Activated T-helper 9 cell treated with anti-CD3 and anti-CD28 coated beads, Interleukin-2, amount 50 U/mL, for 16 hours (primary cell): ENCODE data around the gene PLA2G6.
"Not testable (repeated sequence)": the region's sequence is repeated elsewhere in the genome, so short reads cannot be mapped to it uniquely, and the experiment has no call there.

Experiments
- DNase-seq: peaks from one replicate; pipeline ENCODE4 v3.0.0-alpha.2; 2020; ENCODE audit warnings: low read depth

The PLA2G6 gene

DNA sequence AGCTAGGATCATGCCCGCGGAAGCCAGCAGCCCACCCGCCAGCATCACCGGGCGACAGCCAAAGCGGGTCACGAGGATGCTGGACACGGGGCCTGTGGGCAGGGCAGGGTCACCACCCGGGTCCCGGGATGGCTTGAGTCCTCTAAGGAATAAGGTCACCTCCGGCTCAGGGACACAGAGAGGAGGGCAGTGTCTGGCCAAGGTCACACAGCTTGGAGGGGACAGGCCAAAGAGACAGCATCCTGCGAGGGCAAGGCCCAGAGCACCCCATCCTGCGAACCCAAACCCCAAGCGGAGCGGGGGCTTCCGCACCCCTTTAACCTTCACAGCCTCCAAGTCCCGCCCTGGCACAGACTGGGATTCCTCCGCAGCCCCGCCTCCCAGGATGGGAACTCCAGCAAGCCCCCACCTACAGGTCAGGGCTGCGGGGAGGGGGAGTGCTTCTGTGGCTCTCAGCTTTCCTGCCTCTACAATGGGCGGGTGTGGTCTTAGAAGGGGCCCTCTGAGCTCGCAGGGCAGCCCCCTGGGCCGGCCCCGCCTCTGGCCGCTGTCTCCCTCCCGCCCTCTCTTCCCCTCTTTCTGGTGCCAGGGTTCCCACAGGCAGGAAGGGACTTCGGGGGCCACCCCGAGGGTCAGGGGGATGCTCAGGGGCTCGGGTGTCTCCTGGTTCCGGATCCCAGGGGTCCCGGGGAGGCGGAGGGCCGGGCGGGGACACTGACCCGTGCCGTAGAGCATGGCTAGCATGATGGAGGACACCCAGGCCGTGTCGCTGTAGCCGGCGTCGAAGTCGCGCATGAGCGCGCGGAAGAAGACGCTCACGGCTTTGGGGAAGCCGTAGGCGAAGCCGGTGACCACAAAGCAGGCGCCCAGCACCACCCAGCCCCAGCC, 99.4 kb downstream of the PLA2G6 start:
- no peak for DNase-seq

DNA sequence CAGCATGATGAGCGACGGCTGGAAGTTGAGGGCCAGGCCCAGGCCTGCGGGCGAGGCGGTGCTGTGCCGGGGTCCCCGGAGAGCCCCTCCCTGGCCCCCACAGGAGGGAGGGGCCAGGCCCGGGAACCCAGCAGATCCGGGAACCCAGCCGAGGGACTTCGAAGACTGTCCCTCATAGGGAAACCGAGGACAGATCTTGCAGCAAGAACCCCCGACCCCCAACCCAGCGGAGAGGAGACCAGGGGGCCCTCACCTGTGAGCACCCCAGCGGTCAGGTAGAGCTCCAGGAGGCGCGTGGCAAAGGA, 100.0 kb downstream of the PLA2G6 start:
- no peak for DNase-seq

- DNase-seq = no peak
Observed at GRCh38 chr22:38080850-38081635, 100.6 kb downstream of the PLA2G6 start.

GRCh38 chr22:38080474-38080849, 101.2 kb downstream of the PLA2G6 start:
- DNase-seq = no peak

- no peak for DNase-seq
Observed at GRCh38 chr22:38079804-38080203, 101.8 kb downstream of the PLA2G6 start.

DNA sequence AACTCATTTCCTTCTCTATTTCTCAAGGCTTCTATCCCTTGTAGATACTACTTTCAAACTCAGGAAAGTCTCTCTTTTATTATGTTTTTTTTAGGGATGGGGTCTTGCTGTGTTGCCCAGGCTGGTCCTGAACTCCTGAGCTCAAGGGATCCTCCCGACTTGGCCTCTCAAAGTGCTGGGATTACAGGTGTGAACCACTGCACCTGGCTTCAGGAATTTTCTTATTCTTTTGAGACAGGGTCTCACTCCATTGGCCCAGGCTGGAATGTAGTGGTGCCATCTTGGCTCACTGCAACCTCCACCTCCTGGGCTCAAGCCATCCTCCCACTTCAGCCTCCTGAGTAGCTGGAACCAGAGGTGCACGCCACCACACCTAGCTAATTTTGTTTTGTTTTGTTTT, 102.4 kb downstream of the PLA2G6 start:
- DNase-seq = not testable (repeated sequence)

DNA sequence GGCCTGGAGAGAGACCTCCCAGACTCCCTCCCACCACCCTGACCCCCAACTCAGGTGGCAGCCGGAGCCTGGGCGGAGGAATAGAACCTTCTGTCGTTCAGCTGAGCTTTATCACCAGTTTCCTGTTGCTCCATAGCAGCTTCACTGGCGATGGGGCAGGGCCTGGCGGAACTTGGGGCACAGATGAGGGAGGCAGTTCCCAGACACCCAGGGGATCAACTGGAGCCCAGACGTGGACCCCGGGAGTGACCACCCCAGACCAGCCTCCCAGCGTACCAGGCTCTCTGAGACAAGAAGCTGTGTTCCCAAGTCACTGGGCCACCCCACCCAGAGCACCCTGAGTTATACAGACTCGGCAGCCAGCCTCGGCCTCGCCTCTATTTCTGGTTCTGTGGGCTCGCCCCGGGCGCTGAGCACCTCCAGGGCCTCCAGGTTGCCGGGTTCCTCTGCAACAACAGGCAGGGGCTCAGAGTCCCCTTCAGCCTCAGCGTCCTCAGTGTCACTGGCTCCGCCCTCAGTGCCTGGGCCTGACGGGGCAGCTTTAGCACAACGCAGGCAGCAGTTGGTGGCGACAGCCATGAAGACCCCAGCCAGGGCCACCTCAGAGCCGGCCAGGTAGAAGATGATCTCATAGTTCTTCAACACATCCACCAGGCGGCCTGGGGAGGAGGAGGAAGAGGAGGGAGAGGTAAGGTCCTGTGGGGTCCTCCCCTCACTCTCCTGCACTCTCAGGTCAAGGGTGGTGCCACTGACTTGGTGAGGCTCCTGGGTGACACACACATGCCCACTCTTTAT, 103.4 kb downstream of the PLA2G6 start:
- no peak for DNase-seq

- no peak for DNase-seq
Observed at GRCh38 chr22:38077595-38077994, 104.0 kb downstream of the PLA2G6 start.

- no peak for DNase-seq
Observed at GRCh38 chr22:38077096-38077495, 104.5 kb downstream of the PLA2G6 start.

DNA sequence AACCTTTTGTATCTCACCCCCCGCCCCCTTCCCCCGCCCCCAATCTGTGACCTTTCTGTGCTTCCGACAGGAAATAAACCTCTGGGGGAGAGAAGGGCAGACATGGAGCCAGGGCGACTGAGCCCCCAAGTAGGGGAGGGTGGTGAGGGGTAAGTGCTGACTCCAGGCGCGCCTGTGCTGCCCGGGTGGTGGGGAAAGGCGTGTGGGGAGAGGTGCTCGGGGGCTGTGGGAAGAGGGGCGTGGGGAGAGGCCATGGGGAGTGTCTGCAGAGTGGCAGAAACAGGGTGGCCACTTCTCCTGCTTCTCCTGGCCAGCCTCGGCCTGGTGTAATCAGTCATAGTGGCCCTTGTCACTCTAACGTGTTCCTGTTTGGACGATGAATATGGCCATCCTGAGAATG, 105.7 kb downstream of the PLA2G6 start:
- DNase-seq = no peak

DNA sequence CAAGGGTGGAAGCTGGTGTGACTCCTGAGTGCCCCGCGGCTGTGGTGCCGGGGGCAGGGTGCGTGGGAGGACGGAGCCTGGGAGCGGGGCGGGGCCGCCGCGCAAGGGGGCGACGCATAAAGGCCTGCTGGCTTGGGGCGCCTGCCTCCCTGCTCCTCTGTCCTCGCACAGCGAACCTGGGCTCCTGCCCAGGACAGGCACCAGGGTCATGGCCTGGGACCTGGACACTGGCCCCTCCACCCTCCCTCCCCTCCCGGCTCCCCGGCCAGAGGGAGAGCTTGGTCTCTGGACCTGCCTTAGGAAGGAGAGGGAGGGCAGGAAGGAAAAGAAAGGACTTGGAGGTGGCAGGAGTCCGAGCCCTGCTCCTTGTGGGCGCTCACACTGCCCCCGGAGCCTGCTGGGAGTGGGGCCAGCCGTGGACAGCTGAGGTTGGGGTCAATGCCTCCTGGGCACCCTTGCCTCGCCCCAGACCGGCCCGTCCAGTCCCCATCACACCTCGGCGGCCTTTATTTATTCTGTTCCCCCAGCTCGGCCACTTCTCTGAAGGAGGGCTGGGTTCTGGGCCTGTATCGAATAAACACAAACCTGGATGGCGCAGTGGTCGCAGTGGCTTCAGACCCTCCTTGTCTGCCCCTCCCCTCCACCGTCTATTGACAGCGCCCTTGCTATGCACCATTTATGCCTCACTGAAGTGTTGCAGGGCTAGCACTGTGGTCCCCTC, 106.4 kb downstream of the PLA2G6 start:
- no peak for DNase-seq

DNA sequence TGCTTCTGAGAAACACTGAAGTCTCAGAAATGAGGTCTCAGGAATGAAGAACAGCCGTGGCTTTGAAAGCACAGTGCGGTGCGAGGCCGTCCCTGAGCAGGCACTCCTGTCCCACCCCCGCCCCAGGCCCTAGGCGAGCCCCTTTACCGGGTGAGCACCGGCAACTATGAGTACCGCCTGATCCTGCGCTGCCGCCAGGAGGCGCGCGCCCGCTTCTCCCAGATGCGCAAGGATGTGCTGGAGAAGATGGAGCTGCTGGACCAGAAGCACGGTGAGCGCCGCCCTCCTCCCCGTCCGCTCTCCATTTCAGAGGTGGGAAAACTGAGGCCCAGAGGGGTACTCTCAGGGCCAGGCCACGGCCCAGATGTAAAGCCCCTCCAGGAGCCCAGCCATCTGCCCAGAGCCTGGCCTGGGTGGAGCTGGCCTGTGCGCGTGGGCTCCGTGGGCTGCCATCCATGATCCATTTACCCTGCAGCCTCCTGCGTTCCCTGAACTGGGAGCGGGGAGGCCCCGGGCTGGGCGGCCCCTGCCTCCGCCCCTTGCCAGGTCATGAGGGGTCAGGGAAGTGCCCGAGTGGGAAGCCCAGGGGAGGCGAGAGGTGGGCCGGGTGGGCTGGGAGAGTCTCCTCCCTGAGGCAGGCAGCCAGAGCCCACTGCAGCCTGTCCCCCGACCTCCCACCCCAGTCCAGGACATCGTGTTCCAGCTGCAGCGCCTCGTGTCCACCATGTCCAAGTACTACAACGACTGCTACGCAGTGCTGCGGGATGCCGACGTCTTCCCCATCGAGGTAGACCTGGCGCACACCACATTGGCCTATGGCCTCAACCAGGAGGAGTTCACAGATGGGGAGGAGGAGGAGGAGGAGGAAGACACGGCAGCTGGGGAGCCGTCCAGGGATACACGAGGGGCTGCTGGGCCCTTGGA, 107.2 kb downstream of the PLA2G6 start:
- no peak for DNase-seq

DNA sequence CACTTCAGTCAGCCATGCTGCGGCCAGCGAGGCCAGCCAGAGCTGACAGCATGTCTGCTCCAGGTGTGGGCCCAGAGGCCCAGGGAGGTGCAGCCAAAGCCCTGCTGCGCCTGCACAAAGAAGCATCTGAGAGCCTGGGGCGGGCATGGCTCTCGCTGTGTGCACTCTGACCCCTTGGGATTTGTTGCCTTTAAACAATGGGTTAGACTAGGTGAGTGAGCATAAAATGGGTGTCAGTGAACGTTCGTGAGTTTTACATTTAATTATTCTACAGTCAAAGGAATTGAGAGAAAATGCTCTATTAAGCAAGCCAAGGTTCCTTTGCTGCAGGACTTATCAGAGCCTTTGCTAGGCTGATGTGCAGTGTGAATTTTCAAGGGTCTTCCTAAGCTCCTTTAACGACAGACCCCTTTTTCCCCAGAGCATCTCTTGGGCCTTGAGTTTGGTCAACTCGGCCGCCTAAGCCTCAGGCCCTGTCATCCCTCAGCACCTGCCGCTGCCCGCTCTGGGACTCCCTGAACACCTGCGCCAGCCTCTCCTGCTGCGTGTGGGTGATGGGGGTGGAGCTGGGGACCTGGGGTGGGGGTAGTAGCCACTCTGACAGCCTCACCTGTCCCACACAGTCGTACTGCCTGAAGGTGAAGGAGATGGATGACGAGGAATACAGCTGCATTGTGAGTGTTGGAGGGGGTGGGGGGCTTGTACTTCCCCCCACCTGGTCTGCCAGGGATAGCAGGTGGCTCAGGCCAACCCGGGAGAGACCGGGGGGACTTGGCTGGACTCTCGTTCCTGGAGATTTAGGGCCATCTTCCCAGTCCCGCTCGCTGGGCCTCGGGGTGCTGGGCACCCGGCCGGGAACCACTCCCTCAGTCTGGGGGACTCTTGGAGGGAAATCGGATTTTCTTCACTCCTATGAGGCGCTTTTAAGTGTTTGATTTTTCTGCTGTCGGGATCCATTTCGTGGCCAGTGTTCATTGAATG, 108.2 kb downstream of the PLA2G6 start:
- no peak for DNase-seq

GRCh38 chr22:38072322-38073149, 109.1 kb downstream of the PLA2G6 start:
- DNase-seq = no peak

- no peak for DNase-seq
Observed at GRCh38 chr22:38071421-38072321, 110.0 kb downstream of the PLA2G6 start.

DNA sequence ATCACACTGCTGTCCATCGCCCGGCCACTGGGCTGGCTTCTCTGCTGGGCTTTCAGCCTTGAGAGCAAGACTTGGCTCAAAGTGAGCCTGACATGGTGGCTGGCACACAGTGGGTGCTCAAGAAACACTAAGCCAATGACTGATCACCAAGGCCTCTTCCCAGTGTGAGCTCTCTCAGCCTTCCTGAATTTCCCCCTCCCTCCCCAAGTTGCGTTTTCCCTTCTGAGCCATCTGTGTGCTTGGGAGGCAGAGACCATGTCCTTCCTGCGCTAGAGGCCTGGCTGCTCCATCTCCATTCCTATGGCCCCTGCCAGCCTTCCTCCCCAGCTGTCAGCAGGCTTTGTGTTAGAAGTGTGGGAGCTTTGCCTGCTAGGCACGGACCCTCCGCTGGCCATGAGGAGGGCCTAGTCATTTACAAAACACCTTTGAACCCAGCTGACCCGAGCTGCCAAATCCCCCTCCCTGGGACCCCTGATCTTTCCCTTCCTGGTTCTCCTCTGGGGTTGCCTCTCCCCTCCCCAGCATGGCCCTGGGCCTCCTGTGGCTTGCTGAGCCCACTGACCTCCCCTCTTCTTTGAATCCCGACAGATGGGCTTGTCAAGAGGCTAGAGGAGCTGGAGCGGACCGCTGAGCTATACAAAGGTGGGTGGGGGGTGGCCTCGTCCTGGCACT, 111.2 kb downstream of the PLA2G6 start:
- DNase-seq = no peak
